ENCODE data around the gene FER.

- no peak for TF ChIP-seq TAF1 (IDR thresholded peaks at IDR 0.05; ENCODE audit: low read depth, low read length)
- no peak for TF ChIP-seq SIRT6 (IDR thresholded peaks at IDR 0.05; ENCODE audit: low read length)
- no peak for TF ChIP-seq CTCF (IDR thresholded peaks at IDR 0.05; ENCODE audit: control extremely low read depth in 1 of 3, insufficient read depth in 1 of 3, low read depth in 1 of 3, low read length in 3 of 3)
These were observed 449.1 kb downstream of the FER start for GRCh38 chr5:109196823-109197160.
